ENCODE measurements around the gene KCTD15. TPM values are rescaled to one million over a fixed set of nuclear protein-coding genes. Genes with fewer than 3 reads are reported as not detected.

Gene KCTD15
- polyA plus RNA-seq, 1 experiment, result 59.1 TPM

- ChIA-PET POLR2A (no interaction called here), CTCF (no interaction called here)
- H3K36me3 ChIP-seq (ENCODE audit: control insufficient read depth, insufficient read depth, low read length), result no peaks in the 10 kb centered on the region
- no peak for TF ChIP-seq CTCF (IDR thresholded peaks at IDR 0.05; ENCODE audit: insufficient read depth, low read depth, low read length)
- H3K27me3 ChIP-seq (ENCODE audit: control insufficient read depth, insufficient read depth, low read length), result no peaks in the 10 kb centered on the region
- no peak overlapping the region for H3K4me3 ChIP-seq (ENCODE audit: low read depth, low read length)
- no peak for DNase-seq (ENCODE audit: low read depth)
These were observed 66.8 kb downstream of the KCTD15 start for GRCh38 chr19:33863436-33863835.

GRCh38 chr19:33864311-33864850 lies 67.7 kb downstream of the KCTD15 start:
- CTCF ChIA-PET, result no interaction called here
- Histone ChIP-seq H3K4me3 (ENCODE audit: low read depth, low read length) (no peak overlapping the region), H3K27me3 (ENCODE audit: control insufficient read depth, insufficient read depth, low read length) (no peaks in the 10 kb centered on the region), H3K36me3 (ENCODE audit: control insufficient read depth, insufficient read depth, low read length) (no peaks in the 10 kb centered on the region)
- POLR2A ChIA-PET, result no interaction called here
- no peak for DNase-seq (ENCODE audit: low read depth)
- TF ChIP-seq CTCF (IDR thresholded peaks at IDR 0.05; ENCODE audit: insufficient read depth, low read depth, low read length), result no peak

- ChIA-PET CTCF (no interaction called here), POLR2A (no interaction called here)
- no peaks in the 10 kb centered on the region for H3K27me3 ChIP-seq (ENCODE audit: control insufficient read depth, insufficient read depth, low read length)
- H3K4me3 ChIP-seq (ENCODE audit: low read depth, low read length), result no peak overlapping the region
- DNase-seq (ENCODE audit: low read depth), result no peak
- no peak for TF ChIP-seq CTCF (IDR thresholded peaks at IDR 0.05; ENCODE audit: insufficient read depth, low read depth, low read length)
- no peaks in the 10 kb centered on the region for H3K36me3 ChIP-seq (ENCODE audit: control insufficient read depth, insufficient read depth, low read length)
These were observed 68.6 kb downstream of the KCTD15 start for GRCh38 chr19:33865306-33865705.

Other genes with a start within 250 kb of the KCTD15 start
- gene CHST8, start 174.9 kb upstream of the KCTD15 start, polyA plus RNA-seq (2011; rRNA removed), result 0.09 and 0.16 TPM in 2 replicates

Measured in BJ (cell line).